ENCODE results near the gene ZNF777.

The ZNF777 gene

GRCh38 chr7:149459540-149460452 is 1.1 kb downstream of the ZNF777 start:
- peak; percentile 14 for DNase-seq
- H3K27ac ChIP-seq: peak overlapping the region; percentile 32; the same call in 1 of the 2 replicates
- no peaks in the 10 kb centered on the region for H3K9me3 ChIP-seq (ENCODE audit: severe bottlenecking)
- peaks cover 10% of the 10 kb centered on the region for H3K27me3 ChIP-seq (ENCODE audit: insufficient read depth, low read depth, severe bottlenecking)
- H3K36me3 ChIP-seq: peaks cover 10% of the 10 kb centered on the region
- TF ChIP-seq CTCF (IDR thresholded peaks at IDR 0.05; ENCODE audit: low read depth, low read length): no peak
- H3K4me3 ChIP-seq (ENCODE audit: low read depth, low read length): peak overlapping the region; percentile 71

DNA sequence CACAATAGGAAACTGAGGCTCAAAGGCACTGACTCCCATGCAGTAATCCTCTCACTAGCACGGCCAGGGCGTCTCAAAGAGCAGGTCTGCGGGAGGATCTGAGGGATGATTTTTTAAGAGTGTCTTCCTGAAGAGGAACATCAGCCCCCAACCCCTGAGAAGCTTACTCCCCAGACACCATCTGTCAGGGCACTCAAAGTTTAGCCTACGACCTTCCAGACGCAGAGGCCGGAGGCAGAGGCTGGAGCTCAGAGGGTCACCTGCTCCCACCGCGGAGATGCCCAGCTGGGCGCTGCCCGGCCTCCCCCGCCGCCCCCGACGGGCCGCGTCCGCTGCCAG is 1.7 kb downstream of the ZNF777 start:
- DNase-seq: peak; percentile 74
- peak overlapping the region; percentile 33 for H3K4me3 ChIP-seq (ENCODE audit: low read depth, low read length)
- TF ChIP-seq CTCF (IDR thresholded peaks at IDR 0.05; ENCODE audit: low read depth, low read length): no peak
- no peaks in the 10 kb centered on the region for H3K9me3 ChIP-seq (ENCODE audit: severe bottlenecking)
- H3K27me3 ChIP-seq (ENCODE audit: insufficient read depth, low read depth, severe bottlenecking): peaks cover 10% of the 10 kb centered on the region
- no peak overlapping the region; the same call in 1 of the 2 replicates for H3K27ac ChIP-seq
- peaks cover 16% of the 10 kb centered on the region for H3K36me3 ChIP-seq

- no peak for TF ChIP-seq CTCF (IDR thresholded peaks at IDR 0.05; ENCODE audit: low read depth, low read length)
- H3K27me3 ChIP-seq (ENCODE audit: insufficient read depth, low read depth, severe bottlenecking): peaks cover 10% of the 10 kb centered on the region
- DNase-seq: no peak
- no peak overlapping the region for H3K4me3 ChIP-seq (ENCODE audit: low read depth, low read length)
- H3K36me3 ChIP-seq: peaks cover 23% of the 10 kb centered on the region
- H3K9me3 ChIP-seq (ENCODE audit: severe bottlenecking): no peaks in the 10 kb centered on the region
- H3K27ac ChIP-seq: no peak overlapping the region
Observed at GRCh38 chr7:149458235-149458634, 2.6 kb downstream of the ZNF777 start.

DNA sequence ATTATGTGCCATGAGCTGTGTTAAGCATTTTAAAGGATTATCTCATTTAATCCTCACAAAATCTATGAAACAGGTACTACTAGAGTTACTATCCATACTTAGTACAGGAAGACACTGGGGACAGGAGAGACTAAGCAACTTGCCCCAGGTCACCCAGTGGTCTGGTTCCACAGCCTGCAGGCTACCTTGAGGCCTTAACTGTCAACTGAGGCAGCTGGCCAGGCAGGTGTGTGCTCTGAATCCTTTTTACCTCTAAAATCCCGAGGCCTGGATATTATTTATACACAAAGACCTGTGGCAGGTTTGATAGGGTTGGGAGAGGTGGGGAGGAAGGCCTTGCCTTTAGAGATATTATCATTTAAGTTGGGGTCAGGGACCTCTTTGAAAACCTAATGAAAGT is 3.1 kb downstream of the ZNF777 start:
- Histone ChIP-seq H3K36me3 (peaks cover 23% of the 10 kb centered on the region), H3K27ac (no peak overlapping the region), H3K9me3 (ENCODE audit: severe bottlenecking) (no peaks in the 10 kb centered on the region), H3K27me3 (ENCODE audit: insufficient read depth, low read depth, severe bottlenecking) (peaks cover 10% of the 10 kb centered on the region), H3K4me3 (ENCODE audit: low read depth, low read length) (no peak overlapping the region)
- no peak for DNase-seq
- TF ChIP-seq CTCF (IDR thresholded peaks at IDR 0.05; ENCODE audit: low read depth, low read length): no peak

DNA sequence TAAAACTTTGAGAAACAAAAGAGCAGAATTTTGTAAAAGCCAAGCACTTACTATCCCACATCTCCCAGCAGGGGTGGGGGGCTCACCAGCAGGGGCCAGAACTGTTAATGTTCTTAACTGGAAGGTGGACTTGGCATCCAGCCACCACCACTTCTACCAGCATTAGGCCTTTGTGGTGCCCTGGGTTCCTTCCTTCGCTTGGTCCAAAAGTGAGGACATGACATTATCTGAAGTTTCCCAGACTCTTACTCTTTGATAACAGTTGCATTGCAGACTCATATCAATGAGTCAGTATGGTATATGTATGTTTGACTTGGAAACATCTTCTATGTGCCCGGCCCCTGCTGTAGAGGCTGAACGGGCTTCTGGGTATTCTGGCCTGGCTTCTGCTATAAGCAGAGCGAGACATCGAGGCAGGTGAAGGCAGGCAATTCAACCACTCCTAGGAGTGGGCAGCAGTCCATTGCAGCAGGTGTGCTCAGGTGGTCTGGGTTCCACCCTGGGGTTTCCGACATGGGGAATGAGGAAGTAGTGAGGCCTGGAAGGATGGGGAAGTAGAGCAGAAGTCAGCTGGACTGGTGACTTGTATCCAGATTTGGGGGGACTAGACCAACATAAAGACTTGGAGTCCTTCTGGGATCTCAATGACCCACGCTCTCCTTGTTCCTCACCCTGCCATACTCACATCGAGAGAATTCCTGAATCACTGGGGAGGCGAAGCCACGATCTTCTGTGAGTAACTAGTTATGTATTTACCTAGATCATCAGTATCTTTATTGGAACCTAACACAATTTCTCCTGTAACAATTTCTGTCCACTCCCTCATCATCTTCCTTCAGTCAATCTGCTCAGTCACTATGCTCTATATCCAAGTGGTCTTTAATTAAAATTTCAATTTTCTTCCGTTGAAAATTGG is 4.1 kb downstream of the ZNF777 start:
- no peak for TF ChIP-seq CTCF (IDR thresholded peaks at IDR 0.05; ENCODE audit: low read depth, low read length)
- no peak for DNase-seq

More for the DNA sequence above, 4.1 kb downstream of the ZNF777 start:
- no peak overlapping the region for H3K27ac ChIP-seq
- peaks cover 10% of the 10 kb centered on the region for H3K27me3 ChIP-seq (ENCODE audit: insufficient read depth, low read depth, severe bottlenecking)
- H3K9me3 ChIP-seq (ENCODE audit: severe bottlenecking): no peaks in the 10 kb centered on the region
- H3K4me3 ChIP-seq (ENCODE audit: low read depth, low read length): no peak overlapping the region
- peaks cover 23% of the 10 kb centered on the region for H3K36me3 ChIP-seq

Data from WERI-Rb-1 (cell line).